NT2/D1 (cell line): Measurements from ENCODE around the gene CNPY3.
"Not testable (repeated sequence)": the region's sequence is repeated elsewhere in the genome, so short reads cannot be mapped to it uniquely, and the experiment has no call there.

Experiments used
- SUZ12 ChIP-seq: IDR thresholded peaks from 2 replicates; pipeline ENCODE4 v1.6.1; 2011; ENCODE audit not compliant: insufficient read length, insufficient read depth; ENCODE audit errors: extremely low read depth
- YY1 ChIP-seq: IDR thresholded peaks from 2 replicates; pipeline ENCODE4 v1.6.1; 2011; ENCODE audit not compliant: insufficient read length, insufficient read depth

DNA sequence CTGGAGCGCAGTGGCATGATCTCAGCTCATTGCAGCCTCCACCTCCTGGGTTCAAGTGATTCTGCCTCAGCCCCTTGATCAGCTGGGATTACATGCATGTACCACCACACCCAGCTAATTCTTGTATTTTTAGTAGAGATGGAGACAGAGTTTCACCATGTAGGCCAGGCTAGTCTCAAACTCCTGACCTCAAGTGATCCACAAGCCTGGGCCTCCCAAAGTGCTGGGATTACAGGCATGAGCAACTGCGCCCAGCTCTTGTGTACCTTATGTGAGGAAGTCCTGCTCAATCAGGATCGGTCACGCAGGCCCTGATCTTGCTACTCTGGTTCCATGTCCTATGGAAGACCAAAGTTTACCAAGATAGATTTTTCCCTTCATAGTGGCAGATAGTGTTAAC is 41.1 kb upstream of the CNPY3 start:
- TF ChIP-seq YY1, SUZ12: not testable (repeated sequence)
